H1 (cell line): ENCODE results near the gene CKM. TPM values are rescaled to one million over a fixed set of nuclear protein-coding genes. Genes with fewer than 3 reads are reported as not detected.

Experiments used
- CTCF ChIA-PET: fragments of 300-600 bp; sonication (Branson Sonifier 250); formaldehyde crosslinking; loops from one replicate; lab custom pipeline; 2021; ENCODE audit not compliant: partially characterized antibody; lab: Charles Lee
- POLR2A ChIA-PET: fragments of 300-600 bp; sonication (Branson Sonifier 250); formaldehyde crosslinking; loops from one replicate; lab custom pipeline; 2021; ENCODE audit warnings: inconsistent platforms; ENCODE audit not compliant: partially characterized antibody; lab: Charles Lee
- DNase-seq, 2 experiments: peaks; one replicate each; pipeline versions ENCODE4 v3.0.0 to v3.0.0-alpha.2; 2010 to 2022; ENCODE audit warnings: low spot score in 2 of 2, low read depth in 1 of 2, mixed read lengths in 1 of 2
- FAIRE-seq: peaks from 2 replicates; lab custom pipeline; 2011; peaks lifted over from hg19 to GRCh38; lab: Jason Lieb, UNC
- H2AFZ ChIP-seq: 2 replicates; pipeline ENCODE4 v1.8.1; 2012; ENCODE audit warnings: low read length, inconsistent platforms
- H2AK5ac ChIP-seq: 2 replicates; pipeline ENCODE4 v1.6.1; 2013; ENCODE audit warnings: low read depth, low read length
- H2BK120ac ChIP-seq: replicated peaks from 2 replicates; pipeline ENCODE3; 2013; ENCODE audit warnings: low read depth, low read length, inconsistent platforms
- H2BK12ac ChIP-seq: 2 replicates; pipeline ENCODE4 v1.6.1; 2013; ENCODE audit warnings: low read depth, low read length
- H2BK15ac ChIP-seq: 2 replicates; pipeline ENCODE4 v1.6.1; 2013; ENCODE audit warnings: low read length
- H2BK20ac ChIP-seq: 2 replicates; pipeline ENCODE4 v1.6.1; 2013; ENCODE audit warnings: low read length
- H2BK5ac ChIP-seq: 2 replicates; pipeline ENCODE4 v1.6.1; 2013; ENCODE audit warnings: low read depth, low read length
- H3K14ac ChIP-seq: 2 replicates; pipeline ENCODE4 v1.6.1; 2013; ENCODE audit warnings: inconsistent platforms; ENCODE audit not compliant: insufficient read length
- H3K18ac ChIP-seq: 2 replicates; pipeline ENCODE4 v1.6.1; 2013; ENCODE audit warnings: low read length; ENCODE audit errors: extremely low read depth
- H3K23ac ChIP-seq: 2 replicates; pipeline ENCODE4 v1.6.1; 2013; ENCODE audit warnings: inconsistent platforms; ENCODE audit not compliant: insufficient read length
- H3K23me2 ChIP-seq: 2 replicates; pipeline ENCODE4 v1.6.1; 2013; ENCODE audit warnings: low read depth, low read length
- H3K27ac ChIP-seq: 2 replicates; pipeline ENCODE4 v1.6.1; 2011; ENCODE audit warnings: low read depth, low read length, inconsistent platforms
- H3K27me3 ChIP-seq, 4 experiments: replicated peaks in 1 of 4; 1 replicate in 1 of 4; 2 replicates in 3 of 4; pipeline versions ENCODE4 v1.6.1 to v1.8.1; 2011 to 2013; ENCODE audit warnings: low read length in 3 of 4, mild to moderate bottlenecking in 3 of 4, inconsistent platforms in 2 of 4, mixed read lengths in 2 of 4, moderate library complexity in 1 of 4; ENCODE audit not compliant: control insufficient read depth in 3 of 4, insufficient read depth in 3 of 4; ENCODE audit errors: extremely low read depth in 1 of 4
- H3K36me3 ChIP-seq, 4 experiments: 2 replicates each; pipeline versions ENCODE4 v1.6.1 to v1.8.1; 2011 to 2013; ENCODE audit warnings: mild to moderate bottlenecking in 4 of 4, low read length in 3 of 4, moderate library complexity in 2 of 4, control low read depth in 1 of 4, inconsistent platforms in 1 of 4; ENCODE audit not compliant: insufficient read depth in 4 of 4, control insufficient read depth in 2 of 4
- H3K4ac ChIP-seq: replicated peaks from 2 replicates; pipeline ENCODE3; 2013; ENCODE audit warnings: low read length, low read depth, mixed read lengths, inconsistent platforms; ENCODE audit not compliant: insufficient read length
- H3K4me1 ChIP-seq, 4 experiments: replicated peaks in 1 of 4; 1 replicate in 1 of 4; 2 replicates in 3 of 4; pipeline versions ENCODE4 v1.6.1 to v1.8.1; 2011 to 2013; ENCODE audit warnings: low read length in 3 of 4, inconsistent platforms in 2 of 4, mixed read lengths in 1 of 4; ENCODE audit not compliant: insufficient read depth in 4 of 4, control insufficient read depth in 3 of 4
- H3K4me2 ChIP-seq, 2 experiments: 2 replicates each; pipeline versions ENCODE4 v1.6.1 to v1.8.1; 2011 to 2013; ENCODE audit warnings: low read depth in 2 of 2, low read length in 2 of 2, control low read depth in 1 of 2, inconsistent platforms in 1 of 2, mild to moderate bottlenecking in 1 of 2; ENCODE audit not compliant: insufficient read depth in 1 of 2
- H3K4me3 ChIP-seq, 4 experiments: fragments of 200-600, 300-600 bp in 1 of 4; sonication (generic), shearing (Covaris generic), sonication (Bioruptor Twin) in 1 of 4; 2 replicates each; pipeline versions ENCODE4 v1.5.1 to v1.8.1; 2011 to 2016; ENCODE audit warnings: low read length in 4 of 4, low read depth in 3 of 4, control low read depth in 2 of 4, inconsistent platforms in 2 of 4, mild to moderate bottlenecking in 2 of 4, mixed read lengths in 1 of 4, moderate library complexity in 1 of 4; ENCODE audit not compliant: insufficient read depth in 2 of 4; ENCODE audit errors: extremely low read depth in 1 of 4
- H3K56ac ChIP-seq: replicated peaks from 2 replicates; pipeline ENCODE3; 2013; ENCODE audit warnings: low read depth, mild to moderate bottlenecking, mixed read lengths, low read length, inconsistent platforms; ENCODE audit not compliant: insufficient read length
- H3K79me1 ChIP-seq: 2 replicates; pipeline ENCODE4 v1.6.1; 2013; ENCODE audit warnings: low read depth, low read length, control low read depth
- H3K79me2 ChIP-seq, 2 experiments: 2 replicates each; pipeline versions ENCODE4 v1.6.1 to v1.8.1; 2012 to 2013; ENCODE audit warnings: low read length in 2 of 2, mild to moderate bottlenecking in 2 of 2, inconsistent platforms in 1 of 2; ENCODE audit not compliant: insufficient read depth in 2 of 2, control insufficient read depth in 1 of 2
- H3K9ac ChIP-seq, 4 experiments: replicated peaks in 1 of 4; 1 replicate in 1 of 4; 2 replicates in 3 of 4; pipeline versions ENCODE4 v1.6.1 to v1.8.1; 2011 to 2013; ENCODE audit warnings: low read depth in 3 of 4, low read length in 3 of 4, control low read depth in 2 of 4, mild to moderate bottlenecking in 2 of 4, moderate library complexity in 2 of 4, inconsistent platforms in 1 of 4; ENCODE audit errors: extremely low read depth in 1 of 4
- H3K9me3 ChIP-seq, 2 experiments: 2 replicates each; pipeline versions ENCODE4 v1.6.1 to v1.8.1; 2012 to 2013; ENCODE audit warnings: mild to moderate bottlenecking in 2 of 2, moderate library complexity in 2 of 2, control low read depth in 1 of 2, inconsistent platforms in 1 of 2, low read depth in 1 of 2, low read length in 1 of 2, mixed read lengths in 1 of 2; ENCODE audit not compliant: insufficient read depth in 2 of 2
- H4K20me1 ChIP-seq, 2 experiments: replicated peaks in 1 of 2; 2 replicates each; pipeline versions ENCODE3 to v1.8.1; 2011 to 2013; ENCODE audit warnings: inconsistent platforms in 2 of 2, low read length in 2 of 2, mild to moderate bottlenecking in 1 of 2; ENCODE audit not compliant: insufficient read depth in 2 of 2, control insufficient read depth in 1 of 2
- H4K5ac ChIP-seq: 2 replicates; pipeline ENCODE4 v1.6.1; 2013; ENCODE audit warnings: low read length, low read depth, mixed read lengths, inconsistent platforms; ENCODE audit not compliant: insufficient read length
- H4K8ac ChIP-seq: 2 replicates; pipeline ENCODE4 v1.8.0; 2013; ENCODE audit warnings: mild to moderate bottlenecking, moderate library complexity, low read length, inconsistent platforms; ENCODE audit not compliant: insufficient read depth; ENCODE audit errors: extremely low read depth
- H4K91ac ChIP-seq: replicated peaks from 2 replicates; pipeline ENCODE3; 2013; ENCODE audit warnings: low read length, mixed read lengths, inconsistent platforms; ENCODE audit not compliant: insufficient read length
- FOSL1 ChIP-seq: IDR thresholded peaks from 2 replicates; pipeline ENCODE4 v1.6.1; 2011; ENCODE audit warnings: mild to moderate bottlenecking, low read depth, low read length, moderate library complexity; ENCODE audit not compliant: insufficient read depth
- MAFK ChIP-seq: IDR thresholded peaks from 2 replicates; pipeline ENCODE4 v1.6.1; 2012; ENCODE audit warnings: low read depth, mild to moderate bottlenecking, improper control_type of control experiment, low read length
- SUZ12 ChIP-seq: fragments of 200-600 bp; sonication (generic); IDR thresholded peaks from 2 replicates; pipeline ENCODE4 v1.6.1; 2012; ENCODE audit warnings: mild to moderate bottlenecking, inconsistent platforms, low read length, moderate library complexity, mixed read lengths
- WGBS, 2 experiments: shearing (Covaris generic) in 1 of 2; methylation state at CpG; one replicate each; pipeline versions ENCODE4 v1.1.6 to v1.1.7; 2013 to 2015; ENCODE audit warnings: low lambda C conversion rate in 2 of 2, mixed read lengths in 2 of 2, inconsistent platforms in 1 of 2, low coverage in 1 of 2, missing lambda C conversion rate in 1 of 2; ENCODE audit not compliant: insufficient replicate concordance in 2 of 2, insufficient coverage in 1 of 2, insufficient read length in 1 of 2; ENCODE audit errors: extremely low coverage in 1 of 2, missing lambda C conversion rate in 1 of 2; 5-methylcytosine and 5-hydroxymethylcytosine counted together
- polyA plus RNA-seq, 7 experiments: library from polyadenylated mRNA; depleted of rRNA in 3 of 7; stranded (reverse) in 5 of 7; unstranded in 2 of 7; fragments of >200 nt in 5 of 7; fragments of 200-250 nt in 2 of 7; gene quantifications; 1 replicate in 5 of 7; 2 replicates in 1 of 7; 4 replicates in 1 of 7; pipeline versions ENCODE4 v1.2.1 to v1.2.3, GENCODE V29; 2011 to 2013; ENCODE audit warnings: missing spikeins in 2 of 7, mixed read lengths in 2 of 7
- total RNA-seq: library from RNA; stranded (reverse); fragmentation: NEBNext Ultra II Directional; extraction: Animal tissue kit (Norgen Biotek cat#: 25700); gene quantifications from 2 replicates; pipeline ENCODE4 v1.2.1, GENCODE V29; 2021

CKM gene
- total and polyA plus RNA-seq, 2 of the 8 experiments (the other 6 are each of a cell fraction or from before 2014, with no cell fraction given), result 0.08 TPM; not detected in 1

DNA sequence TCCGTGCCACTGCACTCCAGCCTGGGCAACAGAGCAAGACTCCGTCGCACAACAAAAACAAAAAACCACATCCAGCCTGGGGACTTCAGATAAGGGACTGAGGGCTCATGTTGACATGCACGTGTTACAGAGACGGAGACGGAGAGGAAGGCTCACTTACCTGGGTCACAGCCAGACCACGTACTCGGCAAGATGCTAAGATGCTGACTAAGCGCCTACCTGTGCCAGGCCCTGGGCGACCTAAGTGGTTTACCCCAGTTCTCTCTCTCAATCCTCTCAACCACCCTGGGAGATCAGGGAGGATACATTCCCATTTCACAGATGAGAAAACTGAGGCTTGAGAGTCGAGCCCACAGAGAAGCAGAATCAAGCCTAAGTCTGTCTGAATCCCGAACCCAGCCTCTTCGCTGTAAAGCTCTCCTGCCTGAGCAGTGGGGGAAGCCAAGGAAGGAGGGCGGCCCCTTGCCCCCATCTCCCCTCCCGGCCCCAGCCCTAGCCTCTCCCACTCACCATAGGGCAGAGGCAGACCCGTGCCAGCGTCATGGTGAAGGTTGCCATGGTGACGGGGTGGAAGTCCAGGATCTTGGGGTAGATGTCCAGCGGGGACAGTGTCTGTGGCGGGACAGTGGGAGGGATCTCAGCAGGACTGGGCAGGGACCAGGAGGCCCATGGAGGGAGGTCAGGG, 34.2 kb upstream of the CKM start:
- no peak for DNase-seq
- POLR2A ChIA-PET, result interaction anchor here (1.6 to 3.1 kb wide), 2 partner anchors 8 to 10 kb away, joined by 5 to 25 read pairs; no protein-coding TSS in a partner anchor
- H2BK120ac ChIP-seq, result no peak overlapping the region

More for the DNA sequence above, 34.2 kb upstream of the CKM start:
- H4K8ac ChIP-seq, result no peak overlapping the region
- CTCF ChIA-PET, result interaction anchor here (1.2 to 1.3 kb wide), 2 partner anchors 12 to 28 kb away, joined by 3 read pairs; no protein-coding TSS in a partner anchor
- no peak overlapping the region for H3K9ac ChIP-seq
- no peaks in the 10 kb centered on the region for H3K4me1 ChIP-seq
- H2AFZ ChIP-seq, result no peak overlapping the region
- H3K79me1 ChIP-seq, result peaks cover 2% of the 10 kb centered on the region; the same call in 1 of the 2 replicates
- no peak overlapping the region for H3K14ac ChIP-seq
- H3K4me2 ChIP-seq, result no peak overlapping the region
- H3K4ac ChIP-seq, result no peak overlapping the region
- H4K20me1 ChIP-seq, result peaks cover 0 to 30% of the 10 kb centered on the region in 2 experiments
- FAIRE-seq, result no peak
- no peak overlapping the region for H4K5ac ChIP-seq
- no peak overlapping the region for H2AK5ac ChIP-seq
- no peak overlapping the region for H3K18ac ChIP-seq
- no peaks in the 10 kb centered on the region for H3K79me2 ChIP-seq
- no peak overlapping the region for H4K91ac ChIP-seq
- H3K36me3 ChIP-seq, result peaks cover 27 to 72% (median 56%) of the 10 kb centered on the region in 4 experiments
- H2BK20ac ChIP-seq, result no peak overlapping the region
- no peak overlapping the region for H3K27ac ChIP-seq
- WGBS, 2 experiments, result 95% methylated on average over 17 of the region's 20 CpGs; no CpG with 5 or more reads in 1 of the 2 experiments
- no peak overlapping the region for H2BK15ac ChIP-seq
- H2BK12ac ChIP-seq, result no peak overlapping the region
- H3K4me3 ChIP-seq, result no peak overlapping the region
- no peak for TF ChIP-seq FOSL1
- TF ChIP-seq SUZ12, result no peak
- TF ChIP-seq MAFK, result peak; percentile 9; the same call in 1 of the 2 replicates
- TF ChIP-seq, all 59 proteins: peak for 1
- Histone ChIP-seq H3K9me3 (no peaks in the 10 kb centered on the region), H2BK5ac (no peak overlapping the region), H3K56ac (no peak overlapping the region), H3K27me3 (no peaks in the 10 kb centered on the region), H3K23me2 (no peaks in the 10 kb centered on the region), H3K23ac (no peak overlapping the region)
